GM21619 (cell line): Measurements from ENCODE around the gene RNASEH2A.

Experiments
- ATAC-seq: cut with Tn5 transposase; IDR thresholded peaks from one replicate; pipeline ENCODE4 v1.9.1; 2021; ENCODE audit not compliant: unreplicated experiment

Gene RNASEH2A

DNA sequence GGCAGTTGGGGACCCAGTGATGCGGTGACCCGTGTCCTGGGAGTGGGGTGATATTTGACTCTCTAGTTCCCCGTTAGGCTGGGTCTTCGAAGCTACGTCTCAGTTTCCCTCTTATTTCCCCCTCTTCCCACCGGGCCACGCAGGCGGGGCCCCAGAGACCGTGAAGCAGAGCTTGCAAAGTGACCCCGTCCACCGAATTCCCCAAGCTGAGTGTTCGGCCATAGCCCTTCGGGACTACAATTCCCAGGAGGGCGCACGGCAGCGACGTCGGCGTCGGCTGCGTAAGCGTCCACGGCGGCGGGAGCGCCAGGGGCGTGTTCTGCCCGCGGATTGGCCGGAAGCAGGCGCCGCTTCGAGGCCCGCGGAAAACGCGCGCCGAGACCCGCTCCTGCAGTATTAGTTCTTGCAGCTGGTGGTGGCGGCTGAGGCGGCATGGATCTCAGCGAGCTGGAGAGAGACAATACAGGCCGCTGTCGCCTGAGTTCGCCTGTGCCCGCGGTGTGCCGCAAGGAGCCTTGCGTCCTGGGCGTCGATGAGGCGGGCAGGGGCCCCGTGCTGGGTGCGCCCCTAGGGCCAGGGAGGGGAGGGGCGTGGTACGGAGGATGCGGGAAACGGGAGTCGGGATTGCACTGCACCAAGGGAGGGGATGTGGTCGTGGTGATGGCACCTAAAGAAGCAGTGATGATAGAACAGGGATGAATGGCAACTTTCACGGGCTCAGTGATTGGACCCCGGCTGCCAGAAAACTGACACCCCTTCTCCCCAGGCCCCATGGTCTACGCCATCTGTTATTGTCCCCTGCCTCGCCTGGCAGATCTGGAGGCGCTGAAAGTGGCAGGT lies at the start of gene RNASEH2A:
Gene RNASEH2A (plus strand): TSS at position 343 of the 840 bp plus-strand sequence. CDS start 90 bp downstream, at position 433.
- peak; percentile 71 for ATAC-seq

DNA sequence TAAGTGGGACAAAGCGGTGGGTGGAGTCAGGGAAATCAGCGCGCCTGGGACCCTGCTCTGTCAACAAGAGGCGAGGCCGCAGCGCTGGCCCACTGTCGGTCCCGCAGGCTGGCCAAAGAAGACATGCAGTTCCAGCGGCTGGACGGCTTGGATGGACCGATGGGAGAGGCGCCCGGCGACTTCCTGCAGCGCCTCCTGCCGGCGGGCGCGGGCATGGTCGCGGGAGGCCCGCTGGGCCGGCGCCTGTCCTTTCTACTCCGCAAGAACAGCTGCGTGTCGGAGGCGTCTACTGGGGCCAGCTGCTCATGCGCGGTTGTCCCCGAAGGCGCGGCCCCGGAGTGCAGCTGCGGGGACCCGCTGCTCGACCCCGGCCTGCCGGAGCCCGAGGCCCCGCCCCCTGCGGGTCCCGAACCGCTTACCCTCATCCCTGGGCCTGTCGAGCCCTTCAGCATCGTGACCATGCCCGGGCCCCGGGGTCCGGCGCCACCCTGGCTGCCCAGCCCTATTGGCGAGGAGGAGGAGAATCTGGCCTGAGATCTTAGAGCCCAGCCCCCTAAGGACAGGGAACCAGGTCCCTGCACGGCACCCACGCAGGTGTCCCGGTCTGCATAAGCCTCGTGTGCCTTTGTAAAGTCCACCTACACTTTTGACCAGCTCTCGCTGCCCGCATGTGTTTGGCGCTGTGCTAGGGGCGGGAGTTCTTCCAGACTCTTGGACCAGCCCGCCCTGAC lies 48.7 kb upstream of the RNASEH2A start:
- no peak for ATAC-seq

DNA sequence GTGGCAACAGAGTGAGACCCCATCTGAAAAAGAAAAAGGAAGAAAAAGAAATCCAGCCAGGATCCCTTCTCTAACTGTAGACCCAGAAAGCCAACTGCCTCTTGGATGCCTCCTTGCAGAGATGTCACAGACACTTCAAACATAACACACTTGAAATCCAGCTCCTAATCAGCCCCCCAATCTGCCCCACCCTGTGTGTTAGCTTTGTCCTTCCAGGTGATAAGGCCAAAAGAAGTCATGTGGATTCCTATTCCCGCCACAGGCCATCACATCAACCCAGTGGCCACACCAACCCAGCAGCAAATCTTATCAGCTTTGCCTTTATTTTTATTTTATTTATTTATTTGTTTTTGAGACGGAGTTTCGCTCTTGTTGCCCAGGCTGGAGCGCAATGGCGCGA lies 46.7 kb upstream of the RNASEH2A start:
- no peak for ATAC-seq

DNA sequence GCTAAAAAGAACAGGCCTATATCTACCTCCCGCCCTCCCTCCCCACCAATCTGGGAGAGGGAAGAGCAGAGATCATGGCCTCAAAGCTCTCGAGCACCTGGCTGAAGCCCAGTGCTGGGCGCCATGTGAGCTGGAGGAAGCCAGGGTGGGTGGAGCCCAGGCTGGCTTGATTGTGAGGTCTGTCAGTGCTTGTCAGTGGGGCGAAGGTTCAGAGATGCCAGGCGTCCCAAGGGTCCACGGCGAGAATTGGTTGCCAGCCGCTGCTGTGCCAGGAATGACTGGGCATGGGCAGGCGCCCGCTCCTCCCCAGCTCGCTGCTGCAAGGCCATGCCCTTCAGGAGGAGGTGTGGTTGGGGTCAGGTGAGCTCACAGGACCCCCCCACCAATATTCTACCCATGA lies 43.3 kb upstream of the RNASEH2A start:
- no peak for ATAC-seq

DNA sequence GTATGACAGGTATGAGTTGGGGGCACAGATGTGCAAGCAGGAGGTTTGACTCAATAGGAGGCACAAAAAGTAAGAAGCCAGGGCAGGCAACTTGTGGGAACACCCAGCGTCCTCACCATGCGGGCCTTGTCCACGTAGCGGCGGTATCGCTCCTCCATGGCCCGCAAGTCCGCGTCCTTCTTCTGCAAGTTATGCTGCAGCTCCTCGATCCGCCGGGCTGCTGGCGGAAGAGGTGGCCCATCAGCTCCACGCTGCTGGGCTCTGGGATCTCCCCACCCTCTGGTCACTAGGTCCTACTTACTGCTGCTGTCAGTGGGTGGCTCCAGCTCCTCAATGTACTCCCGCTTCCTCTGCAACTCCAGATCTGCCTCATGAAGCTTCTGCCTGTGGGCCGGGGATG lies 41.7 kb upstream of the RNASEH2A start:
- ATAC-seq, result no peak

DNA sequence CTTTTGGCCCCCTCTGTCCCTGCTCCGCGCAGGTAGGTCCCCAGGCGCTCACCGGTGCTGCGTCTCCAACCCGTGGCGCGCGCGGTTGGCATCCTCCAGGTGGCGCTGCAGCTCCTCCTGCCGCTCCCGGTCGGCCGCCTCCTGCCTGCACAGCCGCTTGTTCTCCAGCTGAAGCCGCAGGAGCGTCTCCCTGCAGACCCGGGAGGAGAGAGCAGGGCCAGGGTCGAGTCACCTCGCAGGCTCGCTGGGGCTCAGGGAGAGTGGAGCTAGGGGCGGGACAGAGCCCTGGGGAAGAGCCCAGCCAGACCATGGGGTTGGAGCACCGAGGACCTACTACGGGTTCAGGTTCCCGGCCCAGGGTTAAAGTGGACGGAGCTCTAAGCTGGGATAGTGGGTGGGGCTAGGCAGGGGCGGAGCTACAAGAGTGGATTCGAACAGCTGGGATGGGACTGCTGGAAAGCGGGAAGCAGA lies 40.3 kb upstream of the RNASEH2A start:
- no peak for ATAC-seq

DNA sequence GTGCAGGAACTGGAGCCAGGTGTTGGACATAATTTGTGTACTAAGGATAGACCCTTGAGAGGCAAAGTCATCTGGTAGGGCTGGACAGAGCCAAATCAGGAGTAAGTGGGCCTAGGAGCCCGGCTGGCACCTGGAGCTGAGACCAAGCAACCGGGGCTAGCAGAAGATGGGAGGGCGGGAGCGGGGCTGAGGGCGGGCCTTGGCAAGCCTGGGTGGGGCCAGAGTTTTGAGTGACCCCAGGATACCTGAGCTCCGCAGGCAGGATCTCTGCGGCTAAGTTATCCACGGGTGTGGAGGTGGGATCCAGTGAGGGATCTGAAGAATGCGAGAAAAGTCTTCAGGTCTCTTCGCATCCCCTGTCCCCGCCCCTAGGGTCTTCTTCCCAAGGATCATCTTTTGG lies 39.2 kb upstream of the RNASEH2A start:
- ATAC-seq, result no peak

DNA sequence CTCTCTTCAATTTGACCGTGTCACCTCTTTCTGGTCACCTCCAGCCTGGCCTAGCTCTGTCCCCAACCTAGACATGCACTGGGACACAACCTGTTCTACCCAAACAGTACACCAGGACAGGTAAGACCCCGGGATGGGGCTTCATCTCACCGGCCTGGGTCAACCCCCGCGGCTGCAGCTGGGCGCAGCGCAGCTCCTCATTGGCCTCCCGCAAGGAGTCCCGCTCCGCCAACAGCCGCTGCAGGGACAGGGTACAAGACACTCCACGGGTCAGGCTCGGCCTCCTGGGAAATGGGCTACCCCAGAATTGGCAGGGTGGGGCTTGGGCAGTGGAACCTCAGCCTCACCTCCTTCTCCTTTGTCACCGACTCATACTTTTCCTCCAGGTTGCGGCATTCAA lies 38.7 kb upstream of the RNASEH2A start:
- ATAC-seq, result no peak

DNA sequence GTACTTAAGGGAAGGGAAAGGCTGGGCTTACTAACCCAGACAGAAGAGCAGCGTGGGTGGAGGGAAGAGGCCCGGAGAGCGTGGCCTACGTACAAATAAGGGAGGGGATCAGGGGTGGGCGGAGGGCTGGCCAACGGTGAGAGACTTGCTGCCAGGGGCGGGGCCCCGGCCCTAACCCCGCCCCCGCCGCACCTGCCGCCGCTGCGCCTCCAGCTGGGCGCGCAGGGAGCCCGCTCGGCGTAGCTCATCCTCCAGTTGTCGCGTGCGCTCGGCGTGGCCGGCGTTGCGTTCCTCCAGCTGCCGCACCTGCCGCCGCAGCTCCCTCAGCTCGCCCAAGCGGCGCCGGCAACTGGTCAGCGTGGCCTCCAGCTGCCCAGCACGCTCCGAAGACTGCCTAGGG lies 36.7 kb upstream of the RNASEH2A start:
- ATAC-seq, result no peak

DNA sequence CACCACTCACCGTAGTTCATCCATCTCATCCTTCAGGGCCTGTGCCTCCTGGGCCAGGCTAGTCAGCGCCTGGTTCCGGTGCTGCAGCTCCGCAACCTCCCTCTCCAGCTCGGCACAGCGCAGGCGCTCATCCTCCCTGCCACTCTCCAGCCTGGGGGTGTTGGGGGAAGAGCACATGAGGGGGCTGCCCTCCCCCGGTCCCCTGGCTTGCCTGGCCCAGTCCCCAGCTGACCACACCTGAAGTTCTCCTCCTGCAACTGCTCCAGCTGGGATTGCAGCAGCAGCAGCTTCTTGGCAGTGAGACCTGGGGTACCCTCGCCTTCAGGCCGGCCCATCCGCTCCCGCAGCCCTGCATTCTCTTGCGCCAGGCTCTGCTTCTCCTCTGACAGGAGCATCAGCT lies 35.5 kb upstream of the RNASEH2A start:
- ATAC-seq, result no peak

DNA sequence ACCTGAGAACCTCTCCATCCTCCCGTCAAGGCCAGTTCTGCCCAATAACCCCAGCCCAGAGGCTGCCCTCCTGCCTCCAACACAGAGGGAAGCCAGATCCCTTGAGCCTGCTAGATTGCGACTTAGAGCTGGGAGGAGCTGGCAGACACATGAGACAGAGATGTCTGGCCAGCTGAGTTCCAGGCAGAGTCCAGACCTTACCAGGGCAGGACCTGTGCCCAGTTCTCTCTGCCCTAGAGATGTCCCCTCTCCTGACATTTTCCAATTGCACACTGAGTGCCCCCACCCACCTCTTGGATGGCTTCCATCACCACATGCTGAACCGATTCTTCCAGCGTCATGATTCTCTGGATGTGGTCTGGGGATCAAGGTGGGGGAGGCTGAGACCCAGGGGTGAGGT lies 34.1 kb upstream of the RNASEH2A start:
- no peak for ATAC-seq

DNA sequence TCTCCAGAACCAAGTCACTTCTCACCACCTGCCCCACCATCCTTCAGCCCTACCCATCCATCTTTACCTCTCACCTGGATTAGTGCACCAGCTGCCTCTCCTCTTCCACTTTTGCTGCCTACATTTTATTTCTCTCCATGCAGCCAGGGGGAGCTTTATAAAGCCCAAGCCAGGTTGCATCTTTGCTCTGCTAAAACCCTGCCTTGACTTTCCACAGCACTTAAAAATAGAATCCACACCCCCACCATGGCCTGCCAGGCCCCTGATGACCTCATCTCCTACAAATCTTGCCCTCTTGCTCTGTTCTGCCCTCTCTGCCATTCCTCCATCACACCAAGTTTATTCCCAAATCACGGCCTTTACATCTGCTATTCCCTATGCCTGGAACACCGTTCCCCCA lies 32.8 kb upstream of the RNASEH2A start:
- ATAC-seq, result no peak

DNA sequence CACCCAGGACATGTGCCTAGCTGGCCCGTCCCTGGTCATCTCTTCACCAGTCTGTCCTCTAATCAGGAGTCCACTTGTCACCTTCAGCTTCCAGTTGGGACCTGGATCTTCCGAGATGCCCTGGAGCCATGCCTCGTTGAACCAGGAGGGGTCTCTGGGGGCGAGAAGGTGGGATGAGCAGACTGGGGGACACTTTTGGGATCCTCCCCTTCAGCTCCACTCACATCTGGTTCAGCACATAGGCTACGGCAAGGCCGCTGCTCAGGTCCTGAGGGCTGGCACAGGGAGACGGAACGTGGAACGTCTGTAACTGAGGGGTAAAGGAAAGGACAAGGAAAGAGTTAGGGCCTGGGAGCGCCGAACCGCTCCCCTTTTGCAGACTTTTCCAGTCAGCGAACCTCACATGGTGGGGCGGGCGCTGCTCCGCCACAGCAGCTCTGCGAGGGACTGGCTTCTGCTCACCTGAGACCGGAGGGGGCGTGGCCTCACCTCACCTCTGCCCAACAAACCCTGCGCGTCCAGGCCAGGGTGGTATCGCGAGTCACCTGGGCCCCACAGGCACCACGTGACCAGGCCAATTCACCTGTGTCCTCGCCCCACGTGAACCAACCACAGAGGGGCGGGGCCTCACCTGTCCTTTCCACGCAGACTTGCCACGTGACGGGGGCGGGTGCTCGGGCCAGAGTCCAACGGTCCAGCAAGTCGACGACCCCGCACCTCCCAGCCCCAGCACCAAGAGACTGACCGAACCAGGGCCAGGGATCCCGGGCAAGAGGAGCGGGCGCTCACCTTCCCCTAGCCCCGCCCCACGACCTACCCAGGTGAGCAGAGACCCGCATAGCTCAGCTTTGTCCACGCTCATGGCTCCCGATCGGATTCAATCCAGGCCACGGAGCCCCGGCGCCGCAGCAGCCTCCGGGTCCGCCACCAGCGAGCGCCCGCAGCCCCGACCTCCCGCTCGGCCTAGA lies 31.5 kb upstream of the RNASEH2A start, which contains the start of gene HOOK2:
Gene HOOK2 (minus strand): TSS at position 965 of the 968 bp plus-strand sequence. CDS start 103 bp downstream, at position 862.
- peak; percentile 3 for ATAC-seq

DNA sequence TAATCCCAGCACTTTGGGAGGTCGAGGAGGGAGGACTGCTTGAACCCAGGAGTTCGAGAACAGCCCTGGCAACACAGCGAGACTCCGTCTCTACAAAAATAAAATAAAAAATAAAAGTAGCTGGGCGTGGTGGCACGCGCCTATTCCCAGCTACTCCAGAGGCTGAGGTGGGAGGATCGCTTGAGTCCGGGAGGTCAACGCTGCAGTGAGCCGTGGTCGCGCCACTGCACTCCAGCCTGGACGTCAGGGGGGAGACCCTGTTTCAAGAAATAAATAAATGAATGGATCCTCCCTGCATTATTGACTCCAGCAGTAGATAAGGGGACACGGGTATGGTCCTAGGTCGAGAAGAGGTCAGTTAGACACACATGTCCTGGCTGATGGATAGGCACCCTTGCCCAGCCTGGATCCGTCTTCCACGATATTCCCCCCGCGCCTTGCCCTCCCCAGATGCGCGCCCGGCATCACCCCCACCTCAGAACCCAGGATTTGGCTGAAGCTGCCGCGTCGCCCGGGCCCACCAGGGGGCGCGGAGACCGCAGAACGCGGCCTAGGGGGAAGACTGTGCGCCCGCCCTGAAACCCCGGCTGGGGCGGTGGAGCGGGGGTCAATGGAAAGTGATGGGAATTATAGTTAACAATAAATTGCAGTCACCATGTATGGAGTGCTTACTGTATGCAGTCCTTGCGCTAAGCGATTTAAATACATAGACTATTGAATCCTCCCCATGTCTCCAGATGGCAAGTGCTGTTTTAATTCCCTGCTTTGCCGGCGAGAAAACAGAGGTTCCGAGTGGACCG lies 29.0 kb upstream of the RNASEH2A start:
- ATAC-seq, result no peak

DNA sequence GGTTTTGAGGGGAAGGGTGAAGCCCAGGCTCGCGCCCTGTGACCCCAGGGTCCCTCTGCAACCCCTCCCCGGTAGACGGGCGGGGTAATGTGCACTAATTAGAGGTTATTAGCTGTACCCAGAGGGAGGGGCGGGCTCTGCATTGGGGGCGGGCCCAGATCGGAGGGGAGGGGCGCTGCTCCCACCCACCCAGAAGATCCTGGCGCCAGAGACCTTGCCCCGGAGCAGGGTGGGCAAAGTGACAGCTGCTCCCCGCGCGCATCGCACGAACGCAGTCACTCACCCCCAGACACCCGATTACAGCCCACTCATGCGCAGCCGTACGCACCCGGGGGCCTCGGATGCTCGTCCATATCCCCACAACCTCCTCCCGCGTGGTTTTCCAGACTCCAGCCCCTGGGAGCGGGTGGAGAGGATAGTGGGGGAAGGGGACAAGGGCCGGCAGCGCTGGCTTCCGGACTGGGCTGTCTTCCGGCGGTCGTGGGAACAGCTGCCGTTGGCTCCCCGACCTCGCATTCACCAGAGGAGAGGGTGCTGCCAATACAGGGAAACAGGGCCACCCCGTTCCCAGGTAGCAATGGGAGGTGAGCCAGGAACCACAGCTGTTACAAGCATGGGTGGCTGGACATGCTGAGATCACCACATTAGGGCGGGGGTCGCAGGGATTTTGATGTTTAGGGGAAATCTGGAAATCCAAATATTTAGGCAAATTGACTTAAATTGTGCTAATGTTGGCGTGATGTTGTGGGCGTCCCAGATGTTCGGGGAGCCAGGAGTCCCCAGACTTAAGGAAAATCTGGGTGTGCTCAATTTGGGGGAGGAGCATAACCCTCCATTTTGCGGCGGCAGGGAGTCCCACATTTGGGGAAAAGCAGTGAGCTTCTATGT lies 28.1 kb upstream of the RNASEH2A start:
- ATAC-seq, result no peak

DNA sequence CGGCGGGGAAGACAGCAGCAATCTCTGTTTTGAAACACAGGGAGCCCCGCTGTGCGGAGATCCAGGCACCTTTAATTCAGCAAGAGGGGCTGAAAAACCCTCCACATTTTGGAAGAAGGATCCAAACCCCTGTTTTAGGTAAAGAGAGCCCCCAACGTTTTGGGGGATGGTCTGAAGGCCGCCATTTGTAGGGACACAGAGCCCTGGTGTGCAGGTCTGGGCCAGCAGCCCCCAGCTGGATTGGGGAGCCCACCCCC lies 27.6 kb upstream of the RNASEH2A start:
- ATAC-seq, result no peak

DNA sequence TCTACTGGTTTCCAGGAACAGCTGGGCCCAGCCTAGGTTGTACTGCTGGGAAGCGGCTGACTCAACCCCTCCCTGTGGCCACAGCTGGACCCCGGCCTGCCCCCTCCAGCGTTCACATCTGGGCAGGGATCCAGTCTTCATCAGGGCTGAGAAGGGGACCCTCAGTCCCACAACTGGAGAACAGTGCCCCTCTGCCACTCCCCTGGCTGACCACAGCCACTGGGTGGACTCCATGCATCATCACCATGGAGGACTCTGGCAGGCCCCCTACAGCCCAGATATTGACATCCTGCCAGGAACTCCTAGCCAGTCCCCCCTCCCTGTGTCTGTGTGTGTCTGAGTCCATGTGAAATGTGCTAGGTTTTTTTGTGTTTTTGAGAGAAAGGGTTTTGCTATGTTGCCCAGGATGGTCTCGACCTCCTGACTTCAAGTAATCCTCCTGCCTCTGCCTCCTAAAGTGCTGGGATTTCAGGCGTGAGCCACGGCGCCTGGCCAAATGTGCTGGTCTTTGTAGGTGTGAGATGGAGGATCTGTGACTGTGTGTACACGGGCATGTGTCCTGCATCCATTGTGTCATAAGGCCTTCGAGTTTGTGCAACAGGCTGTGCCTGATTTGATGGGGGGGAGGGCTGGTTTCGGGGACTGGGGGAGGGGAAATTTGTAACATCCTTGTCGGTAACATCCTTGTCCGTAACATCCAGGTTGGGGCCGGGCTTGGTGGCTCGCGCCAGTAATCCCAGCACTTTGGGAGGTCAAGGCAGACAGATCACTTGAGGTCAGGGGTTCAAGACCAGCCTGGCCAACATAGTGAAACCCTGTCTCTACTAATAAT lies 27.0 kb upstream of the RNASEH2A start:
- no peak for ATAC-seq

DNA sequence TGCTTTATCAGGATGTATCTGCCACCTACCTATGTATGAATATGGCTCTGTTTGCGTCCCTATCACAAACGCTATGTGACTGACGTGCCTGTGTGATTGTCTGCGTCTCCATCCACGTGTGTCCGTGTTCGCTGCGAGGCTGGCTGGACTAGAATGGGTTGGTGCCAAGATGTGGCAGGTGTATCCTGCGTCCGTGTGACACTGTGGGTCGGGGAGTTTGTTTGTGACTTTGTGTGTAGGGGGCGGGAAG lies 24.3 kb upstream of the RNASEH2A start:
- no peak for ATAC-seq
